ENCODE results near the gene TRIP12. TPM values are rescaled to one million over a fixed set of nuclear protein-coding genes. Genes with fewer than 3 reads are reported as not detected.
"Not testable (repeated sequence)": the region's sequence is repeated elsewhere in the genome, so short reads cannot be mapped to it uniquely, and the experiment has no call there.

TRIP12 gene
- total RNA-seq, 2 donors from 2014 or later: 77.6 to 170 TPM

GRCh38 chr2:229752970-229753729, 168.7 kb downstream of the TRIP12 start:
- no peak for ATAC-seq

DNA sequence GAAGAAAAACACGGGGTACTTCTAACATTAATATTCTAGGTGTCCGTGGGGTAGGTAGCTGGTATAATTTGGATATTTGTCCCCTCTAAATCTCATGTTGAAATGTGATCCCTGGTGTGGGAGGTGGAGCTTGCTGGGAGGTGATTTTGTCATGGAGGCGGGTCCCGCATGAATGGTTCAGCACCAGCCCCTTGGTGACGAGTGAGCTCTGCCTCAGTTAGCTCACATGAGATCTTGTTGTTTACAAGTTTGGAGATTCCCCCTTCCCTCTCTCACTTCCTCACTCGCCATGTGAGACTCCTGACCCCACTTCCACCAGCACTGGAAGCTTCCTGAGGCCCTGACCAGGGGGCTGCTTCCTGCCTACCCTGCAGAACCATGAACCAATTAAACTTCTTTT, 172.0 kb downstream of the TRIP12 start:
- TF ChIP-seq, protein P1, sequence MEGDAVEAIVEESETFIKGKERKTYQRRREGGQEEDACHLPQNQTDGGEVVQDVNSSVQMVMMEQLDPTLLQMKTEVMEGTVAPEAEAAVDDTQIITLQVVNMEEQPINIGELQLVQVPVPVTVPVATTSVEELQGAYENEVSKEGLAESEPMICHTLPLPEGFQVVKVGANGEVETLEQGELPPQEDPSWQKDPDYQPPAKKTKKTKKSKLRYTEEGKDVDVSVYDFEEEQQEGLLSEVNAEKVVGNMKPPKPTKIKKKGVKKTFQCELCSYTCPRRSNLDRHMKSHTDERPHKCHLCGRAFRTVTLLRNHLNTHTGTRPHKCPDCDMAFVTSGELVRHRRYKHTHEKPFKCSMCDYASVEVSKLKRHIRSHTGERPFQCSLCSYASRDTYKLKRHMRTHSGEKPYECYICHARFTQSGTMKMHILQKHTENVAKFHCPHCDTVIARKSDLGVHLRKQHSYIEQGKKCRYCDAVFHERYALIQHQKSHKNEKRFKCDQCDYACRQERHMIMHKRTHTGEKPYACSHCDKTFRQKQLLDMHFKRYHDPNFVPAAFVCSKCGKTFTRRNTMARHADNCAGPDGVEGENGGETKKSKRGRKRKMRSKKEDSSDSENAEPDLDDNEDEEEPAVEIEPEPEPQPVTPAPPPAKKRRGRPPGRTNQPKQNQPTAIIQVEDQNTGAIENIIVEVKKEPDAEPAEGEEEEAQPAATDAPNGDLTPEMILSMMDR (IDR thresholded peaks at IDR 0.05): no peak
- no peak for TF ChIP-seq POLR2A (IDR thresholded peaks at IDR 0.05)
- DNase-seq: no peak
- H3K27me3 ChIP-seq: no peaks in the 10 kb centered on the region
- ATAC-seq: no peak
- no peaks in the 10 kb centered on the region for H3K4me1 ChIP-seq
- no peak overlapping the region for H3K27ac ChIP-seq
- intact Hi-C loops (cut with DNase I): no loop called here
- H3K36me3 ChIP-seq (replicated peaks in 1 of 2; ENCODE audit: insufficient read depth in 1 of 2, low read depth in 2 of 2): no peaks in the 10 kb centered on the region
- H3K4me3 ChIP-seq: no peak overlapping the region
- no peaks in the 10 kb centered on the region for H3K9me3 ChIP-seq
- 89 to 90% methylated on average over 6 of the region's 6 CpGs for WGBS, 2 donors

More at GRCh38 chr2:229752970-229753729, 168.7 kb downstream of the TRIP12 start:
- TF ChIP-seq POLR2A (IDR thresholded peaks at IDR 0.05): no peak
- TF ChIP-seq, protein P1 (IDR thresholded peaks at IDR 0.05): no peak
- Histone ChIP-seq H3K9me3 (no peaks in the 10 kb centered on the region), H3K4me1 (no peaks in the 10 kb centered on the region), H3K27me3 (no peaks in the 10 kb centered on the region), H3K4me3 (no peak overlapping the region), H3K27ac (no peak overlapping the region), H3K36me3 (replicated peaks in 1 of 2; ENCODE audit: insufficient read depth in 1 of 2, low read depth in 2 of 2) (no peaks in the 10 kb centered on the region)
- DNase-seq: no peak
- WGBS, 2 donors: 56 to 61% methylated on average over 11 of the region's 11 CpGs
- intact Hi-C loops (cut with DNase I): no loop called here

GRCh38 chr2:229748950-229749349, 172.9 kb downstream of the TRIP12 start:
- intact Hi-C loops (cut with DNase I): no loop called here
- ATAC-seq (no peak), DNase-seq (no peak)
- no peak for TF ChIP-seq POLR2A (IDR thresholded peaks at IDR 0.05)
- TF ChIP-seq, protein P1 (IDR thresholded peaks at IDR 0.05): no peak
- Histone ChIP-seq H3K4me3 (no peak overlapping the region), H3K9me3 (no peaks in the 10 kb centered on the region), H3K27ac (no peak overlapping the region), H3K27me3 (no peaks in the 10 kb centered on the region), H3K36me3 (replicated peaks in 1 of 2; ENCODE audit: insufficient read depth in 1 of 2, low read depth in 2 of 2) (no peaks in the 10 kb centered on the region), H3K4me1 (no peaks in the 10 kb centered on the region)
- 69 to 76% methylated on average over 3 of the region's 3 CpGs for WGBS, 2 donors

- ATAC-seq; DNase-seq; intact Hi-C loops (cut with DNase I); H3K27me3 ChIP-seq; H3K36me3 ChIP-seq (replicated peaks in 1 of 2; ENCODE audit: insufficient read depth in 1 of 2, low read depth in 2 of 2); H3K27ac ChIP-seq; H3K4me3 ChIP-seq; H3K9me3 ChIP-seq; H3K4me1 ChIP-seq: not testable (repeated sequence)
- 95% methylated on average over 10 of the region's 35 CpGs; no CpG with 5 or more reads in 1 of the 2 donors for WGBS, 2 donors
Observed at GRCh38 chr2:229742691-229743090, 179.1 kb downstream of the TRIP12 start.

GRCh38 chr2:229740279-229740678, 181.5 kb downstream of the TRIP12 start:
- Histone ChIP-seq H3K4me1 (no peaks in the 10 kb centered on the region), H3K36me3 (replicated peaks in 1 of 2; ENCODE audit: insufficient read depth in 1 of 2, low read depth in 2 of 2) (no peaks in the 10 kb centered on the region), H3K27ac (no peak overlapping the region), H3K4me3 (no peak overlapping the region), H3K9me3 (no peaks in the 10 kb centered on the region), H3K27me3 (no peaks in the 10 kb centered on the region)
- TF ChIP-seq POLR2A (IDR thresholded peaks at IDR 0.05): no peak
- TF ChIP-seq, protein P1 (IDR thresholded peaks at IDR 0.05): no peak
- DNase-seq: no peak
- 72 to 86% methylated on average over 4 of the region's 4 CpGs for WGBS, 2 donors
- intact Hi-C loops (cut with DNase I): no loop called here
- no peak for ATAC-seq
